ENCODE measurements around the gene CIBAR2.

The CIBAR2 gene

GRCh38 chr16:85101956-85102630 lies 10.2 kb downstream of the CIBAR2 start:
- DNase-seq = no peak

- no peak for DNase-seq
Measured at GRCh38 chr16:85100265-85100664, 12.0 kb downstream of the CIBAR2 start.

GRCh38 chr16:85098565-85098964 lies 13.7 kb downstream of the CIBAR2 start:
- no peak for DNase-seq

- no peak for DNase-seq
Measured at GRCh38 chr16:85096921-85097320, 15.4 kb downstream of the CIBAR2 start.

- DNase-seq = no peak
Measured at GRCh38 chr16:85094812-85095211, 17.5 kb downstream of the CIBAR2 start.

GRCh38 chr16:85094176-85094805 lies 18.0 kb downstream of the CIBAR2 start:
- no peak for DNase-seq

GRCh38 chr16:85093705-85094104 lies 18.6 kb downstream of the CIBAR2 start:
- DNase-seq = no peak

GRCh38 chr16:85092851-85093250 lies 19.4 kb downstream of the CIBAR2 start:
- DNase-seq = no peak

- DNase-seq = no peak
Measured at GRCh38 chr16:85092309-85092708, 20.0 kb downstream of the CIBAR2 start.

- no peak for DNase-seq
Measured at GRCh38 chr16:85091522-85091910, 20.8 kb downstream of the CIBAR2 start.

- no peak for DNase-seq
Measured at GRCh38 chr16:85090873-85091521, 21.3 kb downstream of the CIBAR2 start.

GRCh38 chr16:85090181-85090580 lies 22.1 kb downstream of the CIBAR2 start:
- DNase-seq = no peak

- no peak for DNase-seq
Measured at GRCh38 chr16:85089525-85089924, 22.7 kb downstream of the CIBAR2 start.

- DNase-seq = no peak
Measured at GRCh38 chr16:85088570-85089199, 23.6 kb downstream of the CIBAR2 start.

- DNase-seq = no peak
Measured at GRCh38 chr16:85087899-85088569, 24.2 kb downstream of the CIBAR2 start.

GRCh38 chr16:85086347-85087291 lies 25.7 kb downstream of the CIBAR2 start:
- peak; percentile 73 for DNase-seq

- DNase-seq = no peak
Measured at GRCh38 chr16:85085721-85086120, 26.6 kb downstream of the CIBAR2 start.

- no peak for DNase-seq
Measured at GRCh38 chr16:85084841-85085510, 27.3 kb downstream of the CIBAR2 start.

GRCh38 chr16:85083051-85083639 lies 29.1 kb downstream of the CIBAR2 start:
- no peak for DNase-seq

- DNase-seq = no peak
Measured at GRCh38 chr16:85082173-85083050, 29.9 kb downstream of the CIBAR2 start.
